ENCODE measurements around the gene ATRNL1. TPM values are rescaled to one million over a fixed set of nuclear protein-coding genes. Genes with fewer than 3 reads are reported as not detected.

ATRNL1 gene
- total RNA-seq, 2 experiments from 2014 or later, result not detected

DNA sequence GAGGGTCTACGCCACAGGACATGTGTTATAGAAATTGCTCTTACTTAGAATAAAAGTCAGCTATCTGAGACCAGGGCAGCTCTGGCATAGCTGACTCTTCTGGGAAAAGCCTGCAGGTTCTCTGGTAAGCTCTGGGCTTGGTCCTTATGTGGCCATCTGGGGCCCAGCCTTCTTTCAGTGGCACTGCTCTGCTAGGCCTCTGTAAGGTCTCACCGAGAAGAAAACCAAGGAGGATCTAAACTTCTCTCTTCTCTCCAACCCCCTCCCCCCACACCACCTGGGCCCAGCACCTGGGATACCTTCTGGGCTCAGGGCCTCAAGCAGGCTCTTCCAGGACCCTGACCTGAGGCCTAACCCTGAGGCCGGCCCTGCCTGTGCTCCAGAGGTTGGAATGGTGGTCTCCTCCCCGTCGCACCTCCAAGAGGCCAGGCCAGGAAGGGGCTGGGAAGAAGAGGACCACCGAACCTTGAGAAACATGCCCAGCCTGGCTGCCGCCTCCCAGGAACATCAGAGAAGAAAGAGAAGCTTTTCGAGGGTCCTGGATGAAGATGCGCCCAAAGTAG lies 856.2 kb downstream of the ATRNL1 start:
- intact Hi-C loops (cut with micrococcal nuclease; ENCODE audit: unreplicated experiment), result no loop called here
- CTCF ChIA-PET (ENCODE audit: unreplicated experiment), result no interaction called here
- no peaks in the 10 kb centered on the region for H3K36me3 ChIP-seq (ENCODE audit: insufficient read depth, low read length)
- no peak overlapping the region for H3K27ac ChIP-seq (ENCODE audit: low read depth, low read length, poor library complexity, severe bottlenecking)
- no peaks in the 10 kb centered on the region for H4K20me1 ChIP-seq (ENCODE audit: insufficient read depth, low read length)
- no peak overlapping the region for H2AFZ ChIP-seq (ENCODE audit: low read length)
- BruUV-seq (replicated peaks), result no TSS peak
- no peaks in the 10 kb centered on the region for H3K79me2 ChIP-seq (ENCODE audit: insufficient read depth, low read depth, low read length)
- H3K9me2 ChIP-seq (ENCODE audit: insufficient read depth, low read length), result no peaks in the 10 kb centered on the region
- DNase-seq (ENCODE audit: low spot score), result no peak
- no peaks in the 10 kb centered on the region for H3K9me3 ChIP-seq (ENCODE audit: low read length)
- POLR2A ChIA-PET, result no interaction called here
- TF ChIP-seq, protein P1, sequence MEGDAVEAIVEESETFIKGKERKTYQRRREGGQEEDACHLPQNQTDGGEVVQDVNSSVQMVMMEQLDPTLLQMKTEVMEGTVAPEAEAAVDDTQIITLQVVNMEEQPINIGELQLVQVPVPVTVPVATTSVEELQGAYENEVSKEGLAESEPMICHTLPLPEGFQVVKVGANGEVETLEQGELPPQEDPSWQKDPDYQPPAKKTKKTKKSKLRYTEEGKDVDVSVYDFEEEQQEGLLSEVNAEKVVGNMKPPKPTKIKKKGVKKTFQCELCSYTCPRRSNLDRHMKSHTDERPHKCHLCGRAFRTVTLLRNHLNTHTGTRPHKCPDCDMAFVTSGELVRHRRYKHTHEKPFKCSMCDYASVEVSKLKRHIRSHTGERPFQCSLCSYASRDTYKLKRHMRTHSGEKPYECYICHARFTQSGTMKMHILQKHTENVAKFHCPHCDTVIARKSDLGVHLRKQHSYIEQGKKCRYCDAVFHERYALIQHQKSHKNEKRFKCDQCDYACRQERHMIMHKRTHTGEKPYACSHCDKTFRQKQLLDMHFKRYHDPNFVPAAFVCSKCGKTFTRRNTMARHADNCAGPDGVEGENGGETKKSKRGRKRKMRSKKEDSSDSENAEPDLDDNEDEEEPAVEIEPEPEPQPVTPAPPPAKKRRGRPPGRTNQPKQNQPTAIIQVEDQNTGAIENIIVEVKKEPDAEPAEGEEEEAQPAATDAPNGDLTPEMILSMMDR (conservative IDR thresholded peaks at IDR 0.05; ENCODE audit: low read length), result no peak
- no peak for TF ChIP-seq EZH2phosphoT487 (IDR thresholded peaks at IDR 0.05; ENCODE audit: borderline replicate concordance, low read depth, low read length)
- H3K4me1 ChIP-seq (ENCODE audit: insufficient read depth, low read length, poor library complexity, severe bottlenecking), result no peaks in the 10 kb centered on the region
- no peak overlapping the region for H3K4me2 ChIP-seq (ENCODE audit: low read length)
- no peak overlapping the region for H3K4me3 ChIP-seq (ENCODE audit: low read depth, low read length, poor library complexity, severe bottlenecking)

DNA sequence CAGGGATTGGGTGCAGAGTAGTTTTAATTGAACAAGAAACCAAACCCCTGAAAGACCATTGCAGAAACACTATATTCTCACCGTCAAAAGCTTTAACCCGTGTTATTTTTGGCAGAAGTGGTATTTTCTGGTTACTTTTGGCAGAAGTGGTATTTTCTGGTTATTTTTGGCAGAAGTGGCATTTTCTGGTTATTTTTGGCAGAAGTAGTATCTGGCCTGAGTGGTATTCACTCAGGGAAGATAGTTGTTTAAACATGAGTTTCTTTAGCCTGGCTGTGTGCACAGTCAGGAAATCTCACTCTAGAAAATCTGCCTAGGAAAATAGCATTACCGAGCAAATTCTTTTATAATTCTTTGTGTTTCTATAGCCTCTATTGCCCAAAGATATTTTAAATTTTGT lies 857.2 kb downstream of the ATRNL1 start:
- H3K36me3 ChIP-seq (ENCODE audit: insufficient read depth, low read length), result no peaks in the 10 kb centered on the region
- ChIA-PET CTCF (ENCODE audit: unreplicated experiment) (no interaction called here), POLR2A (no interaction called here)
- no peaks in the 10 kb centered on the region for H3K9me3 ChIP-seq (ENCODE audit: low read length)
- no peaks in the 10 kb centered on the region for H3K4me1 ChIP-seq (ENCODE audit: insufficient read depth, low read length, poor library complexity, severe bottlenecking)
- no peak overlapping the region for H3K27ac ChIP-seq (ENCODE audit: low read depth, low read length, poor library complexity, severe bottlenecking)
- no TSS peak for BruUV-seq (replicated peaks)
- no peaks in the 10 kb centered on the region for H4K20me1 ChIP-seq (ENCODE audit: insufficient read depth, low read length)
- DNase-seq (ENCODE audit: low spot score), result no peak
- H3K4me2 ChIP-seq (ENCODE audit: low read length), result no peak overlapping the region
- no peaks in the 10 kb centered on the region for H3K79me2 ChIP-seq (ENCODE audit: insufficient read depth, low read depth, low read length)
- H2AFZ ChIP-seq (ENCODE audit: low read length), result no peak overlapping the region
- intact Hi-C loops (cut with micrococcal nuclease; ENCODE audit: unreplicated experiment), result no loop called here
- no peaks in the 10 kb centered on the region for H3K9me2 ChIP-seq (ENCODE audit: insufficient read depth, low read length)
- H3K4me3 ChIP-seq (ENCODE audit: low read depth, low read length, poor library complexity, severe bottlenecking), result no peak overlapping the region
- TF ChIP-seq EZH2phosphoT487 (IDR thresholded peaks at IDR 0.05; ENCODE audit: borderline replicate concordance, low read depth, low read length), result no peak
- TF ChIP-seq, protein P1 (conservative IDR thresholded peaks at IDR 0.05; ENCODE audit: low read length), result no peak

DNA sequence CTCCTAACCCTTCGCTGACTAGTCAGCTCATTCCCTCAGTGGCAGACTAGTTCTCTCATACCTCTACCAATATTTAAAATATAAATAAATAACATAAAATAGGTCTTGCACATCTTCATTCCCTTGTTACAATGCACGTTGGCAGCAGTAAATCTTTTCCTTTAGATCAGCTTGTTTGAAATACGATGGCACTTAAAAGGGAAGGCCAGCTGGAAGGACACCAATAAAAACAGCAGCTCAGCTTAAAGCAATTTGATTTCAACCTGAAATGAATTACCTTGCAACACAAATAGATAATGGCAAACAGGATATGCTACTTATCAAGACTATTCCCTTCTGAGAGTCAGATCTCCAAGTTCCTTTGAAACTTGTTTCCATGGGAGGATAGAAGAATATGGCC lies 858.1 kb downstream of the ATRNL1 start:
- POLR2A ChIA-PET, result no interaction called here
- intact Hi-C loops (cut with micrococcal nuclease; ENCODE audit: unreplicated experiment), result no loop called here
- H3K9me2 ChIP-seq (ENCODE audit: insufficient read depth, low read length), result no peaks in the 10 kb centered on the region
- no peak overlapping the region for H3K4me3 ChIP-seq (ENCODE audit: low read depth, low read length, poor library complexity, severe bottlenecking)
- no peak overlapping the region for H2AFZ ChIP-seq (ENCODE audit: low read length)
- H3K4me2 ChIP-seq (ENCODE audit: low read length), result no peak overlapping the region
- CTCF ChIA-PET (ENCODE audit: unreplicated experiment), result no interaction called here
- no peak overlapping the region for H3K27ac ChIP-seq (ENCODE audit: low read depth, low read length, poor library complexity, severe bottlenecking)
- DNase-seq (ENCODE audit: low spot score), result no peak
- no peak for TF ChIP-seq EZH2phosphoT487 (IDR thresholded peaks at IDR 0.05; ENCODE audit: borderline replicate concordance, low read depth, low read length)
- TF ChIP-seq, protein P1 (conservative IDR thresholded peaks at IDR 0.05; ENCODE audit: low read length), result no peak
- no peaks in the 10 kb centered on the region for H3K79me2 ChIP-seq (ENCODE audit: insufficient read depth, low read depth, low read length)
- no TSS peak for BruUV-seq (replicated peaks)
- H3K36me3 ChIP-seq (ENCODE audit: insufficient read depth, low read length), result no peaks in the 10 kb centered on the region
- H4K20me1 ChIP-seq (ENCODE audit: insufficient read depth, low read length), result no peaks in the 10 kb centered on the region
- no peaks in the 10 kb centered on the region for H3K9me3 ChIP-seq (ENCODE audit: low read length)
- H3K4me1 ChIP-seq (ENCODE audit: insufficient read depth, low read length, poor library complexity, severe bottlenecking), result no peaks in the 10 kb centered on the region
